Measurements from ENCODE around the gene KCNN3. TPM values are rescaled to one million over a fixed set of nuclear protein-coding genes. Genes with fewer than 3 reads are reported as not detected.

Gene KCNN3
- total RNA-seq, 1 donor from 2014 or later = 0.27 TPM

GRCh38 chr1:154819628-154820590 lies 50.2 kb downstream of the KCNN3 start:
- intact Hi-C loops (cut with micrococcal nuclease) = loop anchor here (1.0 kb wide), 1 partner anchor 151 kb away; no protein-coding TSS in a partner anchor

- intact Hi-C loops (cut with micrococcal nuclease) = loop anchor here (1.0 kb wide), 1 partner anchor 150 kb away; no protein-coding TSS in a partner anchor
Observed at GRCh38 chr1:154818911-154819310, 51.2 kb downstream of the KCNN3 start.

- intact Hi-C loops (cut with micrococcal nuclease) = no loop called here
Observed at GRCh38 chr1:154816937-154817336, 53.1 kb downstream of the KCNN3 start.

- intact Hi-C loops (cut with micrococcal nuclease) = no loop called here
Observed at GRCh38 chr1:154816369-154816768, 53.7 kb downstream of the KCNN3 start.

GRCh38 chr1:154813846-154814505 lies 56.1 kb downstream of the KCNN3 start:
- intact Hi-C loops (cut with micrococcal nuclease) = no loop called here

GRCh38 chr1:154813300-154813816 lies 56.7 kb downstream of the KCNN3 start:
- intact Hi-C loops (cut with micrococcal nuclease) = no loop called here

- intact Hi-C loops (cut with micrococcal nuclease) = no loop called here
Observed at GRCh38 chr1:154812877-154813276, 57.2 kb downstream of the KCNN3 start.

- intact Hi-C loops (cut with micrococcal nuclease) = no loop called here
Observed at GRCh38 chr1:154810571-154810970, 59.5 kb downstream of the KCNN3 start.

GRCh38 chr1:154809436-154810413 lies 60.4 kb downstream of the KCNN3 start:
- intact Hi-C loops (cut with micrococcal nuclease) = loop anchor here (5.0 kb wide), 1 partner anchor 142 kb away; no protein-coding TSS in a partner anchor

- intact Hi-C loops (cut with micrococcal nuclease) = loop anchor here (5.0 kb wide), 1 partner anchor 142 kb away; no protein-coding TSS in a partner anchor
Observed at GRCh38 chr1:154808909-154809262, 61.2 kb downstream of the KCNN3 start.

- intact Hi-C loops (cut with micrococcal nuclease) = loop anchor here (5.0 kb wide), 1 partner anchor 141 kb away; no protein-coding TSS in a partner anchor
Observed at GRCh38 chr1:154808261-154808908, 61.7 kb downstream of the KCNN3 start.

GRCh38 chr1:154807048-154807591 lies 63.0 kb downstream of the KCNN3 start:
- intact Hi-C loops (cut with micrococcal nuclease) = loop anchor here (5.0 kb wide), 1 partner anchor 140 kb away; no protein-coding TSS in a partner anchor

- intact Hi-C loops (cut with micrococcal nuclease) = loop anchor here (5.0 kb wide), 1 partner anchor 139 kb away; no protein-coding TSS in a partner anchor
Observed at GRCh38 chr1:154806333-154806732, 63.7 kb downstream of the KCNN3 start.

- intact Hi-C loops (cut with micrococcal nuclease) = no loop called here
Observed at GRCh38 chr1:154802982-154803920, 66.8 kb downstream of the KCNN3 start.

- intact Hi-C loops (cut with micrococcal nuclease) = no loop called here
Observed at GRCh38 chr1:154802336-154802969, 67.6 kb downstream of the KCNN3 start.

- intact Hi-C loops (cut with micrococcal nuclease) = no loop called here
Observed at GRCh38 chr1:154801234-154802011, 68.7 kb downstream of the KCNN3 start.

GRCh38 chr1:154799188-154799587 lies 70.9 kb downstream of the KCNN3 start:
- intact Hi-C loops (cut with micrococcal nuclease) = no loop called here

All from T-helper 1 cell treated with Interleukin-12 subunit alpha and Interleukin-12 subunit beta and Interleukin-4 antibody, amounts not matched to agents 30 ng/mL and 1 ng/mL, for 36 hours (primary cell).